NAMALWA (cell line): Measurements from ENCODE around the gene ZNF521.
A peak's percentile ranks its signal among the peaks of the same experiment; 100 is the strongest.
"Not testable (repeated sequence)": the region's sequence is repeated elsewhere in the genome, so short reads cannot be mapped to it uniquely, and the experiment has no call there.

Experiments
- DNase-seq: peaks from one replicate; pipeline ENCODE4 v3.0.0-alpha.2; 2015; ENCODE audit warnings: low spot score

The ZNF521 gene

DNA sequence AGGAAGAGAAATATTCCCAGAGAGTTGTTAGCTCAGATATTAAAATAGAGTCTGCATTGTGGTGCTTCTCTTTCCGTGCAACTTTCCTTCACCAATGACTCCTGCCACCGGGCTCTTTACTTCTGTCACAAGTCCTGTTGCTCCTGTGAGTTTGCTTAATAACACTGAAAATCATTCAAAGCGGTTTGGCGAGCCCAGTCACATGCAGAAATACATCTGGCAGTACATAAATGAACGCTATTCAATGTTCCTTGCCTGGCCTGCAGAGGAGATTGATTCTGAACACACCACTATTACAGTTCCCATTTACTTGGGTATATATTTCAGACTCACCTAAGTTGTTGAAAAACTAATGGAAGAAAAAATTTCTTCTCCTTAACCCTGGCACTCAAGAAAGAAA is 276.6 kb downstream of the ZNF521 start:
- DNase-seq: no peak

DNA sequence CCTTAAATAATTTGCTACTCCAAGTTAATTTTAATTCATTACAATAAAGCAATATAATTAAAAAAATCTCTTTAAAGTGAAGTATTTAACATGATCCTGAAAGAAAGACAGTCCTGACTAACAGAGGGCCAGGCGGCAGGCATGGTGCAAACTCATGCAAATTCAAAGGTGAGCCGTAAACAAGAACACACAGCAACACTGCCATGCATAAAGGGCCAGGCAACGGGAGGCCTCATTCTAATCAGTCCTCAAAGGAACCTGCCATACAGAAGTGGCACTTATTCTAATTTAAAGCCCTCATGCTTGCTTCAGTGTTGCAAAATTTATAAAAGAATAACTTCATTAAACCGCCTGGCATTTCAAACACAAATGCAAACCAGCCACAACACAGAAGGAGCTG is 277.0 kb downstream of the ZNF521 start:
- no peak for DNase-seq

GRCh38 chr18:25072205-25072604 is 279.8 kb downstream of the ZNF521 start:
- no peak for DNase-seq

- DNase-seq: no peak
Measured at GRCh38 chr18:25067275-25068025, 284.5 kb downstream of the ZNF521 start.

GRCh38 chr18:25066516-25066915 is 285.4 kb downstream of the ZNF521 start:
- no peak for DNase-seq

GRCh38 chr18:25062720-25063119 is 289.2 kb downstream of the ZNF521 start:
- DNase-seq: peak; percentile 28

DNA sequence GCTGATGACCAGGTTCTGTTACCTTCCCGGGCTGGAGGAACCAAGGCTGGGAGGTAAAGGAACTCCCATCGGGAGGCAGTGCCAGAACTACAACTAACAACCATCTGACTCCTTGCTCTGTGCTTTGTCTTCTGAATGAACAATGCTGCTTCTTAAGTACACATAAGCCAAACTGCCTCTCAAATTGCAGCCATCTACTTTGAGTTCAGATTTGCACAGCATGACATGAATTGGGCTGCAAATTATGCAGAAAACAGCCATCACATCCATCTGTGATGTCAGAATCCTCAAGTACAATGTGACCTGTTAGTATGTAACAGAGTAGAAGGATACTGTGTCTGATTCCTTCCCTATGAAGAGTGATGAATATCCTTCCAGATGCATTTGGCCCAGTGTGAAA is 290.6 kb downstream of the ZNF521 start:
- no peak for DNase-seq

DNA sequence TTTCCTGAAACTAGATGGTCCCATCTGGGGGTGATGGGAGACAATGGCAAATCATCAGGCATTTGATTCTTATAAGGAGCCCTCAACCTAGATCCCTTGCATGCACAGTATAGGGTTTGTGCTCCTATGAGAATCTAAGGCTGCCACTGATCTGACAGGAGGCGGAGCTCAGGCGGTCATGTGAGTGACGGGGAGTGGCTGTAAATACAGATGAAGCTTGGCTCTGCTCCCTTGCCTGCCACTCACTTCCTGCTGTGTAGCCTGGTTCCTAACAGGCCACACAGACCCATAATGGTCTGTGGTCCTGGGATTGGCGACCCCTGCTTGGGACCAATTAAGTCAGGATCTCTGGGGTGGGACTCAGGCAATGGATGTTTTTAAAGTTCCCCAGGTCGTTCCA is 293.4 kb downstream of the ZNF521 start:
- peak; percentile 41 for DNase-seq

- DNase-seq: no peak
Measured at GRCh38 chr18:25057491-25058050, 294.4 kb downstream of the ZNF521 start.

GRCh38 chr18:25056429-25056828 is 295.5 kb downstream of the ZNF521 start:
- DNase-seq: no peak

DNA sequence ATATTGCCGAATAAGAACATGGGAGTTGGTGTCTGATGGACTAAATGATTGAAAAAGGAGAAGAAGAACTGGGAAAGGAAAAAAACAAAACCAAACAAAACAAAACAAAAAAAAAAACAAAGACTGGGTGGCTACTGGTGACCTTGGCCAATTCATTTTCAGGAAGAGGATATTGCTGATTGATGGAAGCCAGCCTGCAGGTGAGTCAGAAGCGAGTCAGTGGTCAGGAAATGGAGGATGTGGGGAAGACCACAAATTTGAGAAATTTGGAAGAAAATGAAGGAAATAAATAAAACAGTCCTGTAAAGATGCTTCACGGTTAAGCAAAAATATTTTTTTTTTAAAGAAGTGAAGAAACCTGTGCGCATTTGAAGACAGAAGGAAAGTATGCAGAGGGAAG is 296.9 kb downstream of the ZNF521 start:
- DNase-seq: no peak

- DNase-seq: no peak
Measured at GRCh38 chr18:25053466-25053865, 298.5 kb downstream of the ZNF521 start.

GRCh38 chr18:25052511-25052921 is 299.4 kb downstream of the ZNF521 start:
- no peak for DNase-seq

GRCh38 chr18:25050605-25051004 is 301.4 kb downstream of the ZNF521 start:
- no peak for DNase-seq

DNA sequence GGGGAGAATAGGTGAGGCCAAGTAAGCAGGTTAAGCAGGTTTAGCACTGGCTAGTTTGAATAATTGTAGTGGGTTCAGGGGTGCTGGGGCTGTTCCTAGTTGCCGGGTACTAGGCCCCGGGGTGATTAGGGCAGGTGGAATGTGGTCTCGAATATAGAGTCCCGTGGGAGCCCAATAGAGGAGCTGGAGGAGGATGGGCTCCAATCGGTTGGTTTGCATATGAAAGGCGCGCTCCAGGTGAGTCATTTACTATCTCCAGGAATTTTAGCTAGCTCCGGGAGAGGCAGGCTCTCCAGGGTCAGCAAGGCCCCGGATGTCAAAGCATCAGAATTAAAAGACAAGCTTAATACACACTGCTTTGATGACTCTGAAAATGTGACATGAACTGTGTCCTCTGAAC is 304.0 kb downstream of the ZNF521 start:
- DNase-seq: no peak

- no peak for DNase-seq
Measured at GRCh38 chr18:25047421-25047820, 304.5 kb downstream of the ZNF521 start.

DNA sequence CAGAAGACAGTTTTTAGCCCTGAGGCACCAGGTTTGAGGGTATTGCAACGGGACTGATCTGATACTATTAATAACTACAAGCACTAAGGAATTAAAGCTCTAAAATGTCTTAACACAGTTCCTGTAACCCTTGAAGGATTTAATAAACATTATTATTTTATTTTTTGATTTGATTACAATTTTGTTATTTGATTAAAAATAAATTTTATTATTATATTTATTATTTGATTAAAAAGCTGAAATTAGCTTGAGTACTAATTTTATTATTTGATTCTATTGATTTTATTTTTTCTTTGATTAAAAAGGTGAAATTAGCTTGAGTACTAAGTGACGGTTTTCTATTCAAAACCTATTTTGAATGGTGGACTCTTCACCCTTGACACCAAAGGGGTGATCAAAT is 307.3 kb downstream of the ZNF521 start:
- no peak for DNase-seq

GRCh38 chr18:25043104-25043503 is 308.9 kb downstream of the ZNF521 start:
- no peak for DNase-seq

DNA sequence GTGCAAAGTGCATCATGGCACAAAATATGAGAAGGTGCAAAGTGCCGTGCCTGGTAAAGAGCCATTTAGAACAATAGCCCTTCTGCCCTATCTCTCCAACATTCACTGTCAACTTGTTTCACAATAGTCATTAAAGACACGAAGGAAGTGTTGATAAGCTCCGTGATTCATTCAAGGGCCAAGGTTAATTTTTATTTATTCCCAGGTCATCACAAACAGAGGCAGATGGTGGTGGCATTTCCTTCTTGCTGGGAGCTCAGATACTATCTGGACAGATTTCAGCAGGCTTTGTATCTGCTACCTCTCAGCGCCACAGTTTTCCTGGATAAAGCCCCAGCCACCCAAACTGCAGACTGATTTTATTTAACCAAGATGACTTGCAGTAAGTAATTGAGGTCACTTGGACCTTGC is 309.3 kb downstream of the ZNF521 start:
- DNase-seq: no peak

GRCh38 chr18:25039781-25040180 is 312.2 kb downstream of the ZNF521 start:
- DNase-seq: no peak

DNA sequence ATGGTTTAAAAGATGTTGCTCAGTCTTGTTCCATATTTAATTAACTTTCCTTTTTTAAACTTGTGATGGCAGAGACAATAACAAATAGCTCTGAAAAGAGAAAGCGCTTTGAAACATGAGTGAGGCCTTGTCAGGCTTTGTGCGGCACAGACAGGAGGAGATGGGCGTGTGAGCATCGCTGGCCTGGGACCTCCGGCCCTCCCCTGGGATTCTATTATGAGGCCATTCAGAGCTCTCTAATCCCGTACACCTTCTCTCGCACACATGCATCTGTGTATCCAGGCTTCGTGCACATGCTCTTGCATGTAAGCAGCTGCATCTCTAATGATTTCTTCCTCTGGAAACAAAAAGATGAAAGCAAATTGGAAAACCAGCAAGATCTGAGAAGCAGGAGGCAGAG is 313.7 kb downstream of the ZNF521 start:
- no peak for DNase-seq

GRCh38 chr18:25033747-25034471 is 318.1 kb downstream of the ZNF521 start:
- DNase-seq: no peak

GRCh38 chr18:25033175-25033574 is 318.8 kb downstream of the ZNF521 start:
- not testable (repeated sequence) for DNase-seq
